Daoy (cell line): ENCODE data around the gene IL2RG. TPM values are rescaled to one million over a fixed set of nuclear protein-coding genes. Genes with fewer than 3 reads are reported as not detected.
A peak's percentile ranks its signal among the peaks of the same experiment; 100 is the strongest.

Experiments used
- DNase-seq: peaks from one replicate; pipeline ENCODE4 v3.0.0-alpha.2; 2015; ENCODE audit warnings: low read depth
- total RNA-seq: library from RNA; depleted of rRNA; stranded (reverse); fragments of >200 nt; shearing (Covaris generic); gene quantifications from 2 replicates; pipeline ENCODE4 v1.2.3, GENCODE V29; 2014; rRNA removed

Gene IL2RG
- total RNA-seq, 1 experiment from 2014 or later, result not detected

DNA sequence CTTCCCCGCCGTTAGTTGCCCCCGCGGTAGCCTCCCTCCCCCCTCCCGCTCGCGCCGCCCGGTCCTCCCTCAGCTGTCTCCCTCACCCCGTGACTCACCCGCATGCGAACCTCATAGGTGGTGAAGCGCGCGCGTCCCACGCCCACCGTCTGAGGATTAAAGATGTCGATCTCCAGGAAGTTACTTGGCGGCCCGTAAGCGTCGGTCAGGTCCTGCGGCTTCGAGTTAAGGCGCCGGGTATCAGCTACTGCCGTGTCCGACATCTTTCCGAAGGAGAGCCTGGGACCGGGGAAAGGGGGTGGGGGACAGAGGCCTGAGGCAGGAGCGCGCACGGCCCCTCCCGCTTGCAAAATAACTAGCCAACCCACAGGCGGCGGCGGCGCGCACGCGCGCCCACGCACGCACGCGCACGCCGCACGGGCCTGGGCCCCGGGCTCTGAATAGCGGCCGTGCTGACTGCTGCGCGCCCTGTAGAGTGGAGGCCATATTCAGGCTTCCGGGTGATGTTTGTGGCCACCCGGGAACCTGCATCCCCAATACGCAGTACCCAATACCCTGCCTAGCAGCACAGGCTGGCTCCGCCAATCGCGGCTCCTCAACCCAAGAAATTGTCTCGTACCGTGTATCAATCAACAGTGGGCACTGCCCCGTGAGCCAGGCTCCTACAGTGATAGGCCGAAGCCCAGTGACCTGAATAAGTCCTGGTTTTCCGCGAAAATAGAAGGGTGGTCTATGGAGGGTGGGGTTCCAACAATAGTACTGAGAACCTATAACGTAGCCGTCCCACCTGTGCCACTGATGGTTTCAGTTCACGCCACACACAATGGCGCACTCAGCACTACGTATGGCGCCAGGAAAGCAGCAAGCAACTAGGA, 43.1 kb downstream of the IL2RG start, which contains the start of gene SNX12:
SNX12 (minus strand) TSS at position 291 of the 875 bp plus-strand sequence; CDS start at position 263, 28 bp downstream.
- peak; percentile 91 for DNase-seq

DNA sequence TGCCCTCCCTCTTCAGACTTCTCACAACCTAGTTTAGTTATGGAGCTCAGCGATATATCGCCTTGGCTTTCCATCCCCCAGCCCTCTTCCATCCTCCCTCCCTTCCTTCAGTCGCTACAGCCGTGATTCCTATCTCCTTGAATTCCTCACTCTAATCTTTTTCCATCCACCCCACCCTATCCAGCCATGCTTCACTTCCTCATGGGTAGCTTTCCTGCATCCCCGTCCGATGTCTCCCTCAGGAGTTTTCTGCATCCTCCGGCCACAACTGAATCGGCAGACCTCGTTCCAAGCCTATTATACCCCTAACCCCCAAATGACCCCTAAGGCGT, 43.7 kb downstream of the IL2RG start:
- DNase-seq, result no peak

DNA sequence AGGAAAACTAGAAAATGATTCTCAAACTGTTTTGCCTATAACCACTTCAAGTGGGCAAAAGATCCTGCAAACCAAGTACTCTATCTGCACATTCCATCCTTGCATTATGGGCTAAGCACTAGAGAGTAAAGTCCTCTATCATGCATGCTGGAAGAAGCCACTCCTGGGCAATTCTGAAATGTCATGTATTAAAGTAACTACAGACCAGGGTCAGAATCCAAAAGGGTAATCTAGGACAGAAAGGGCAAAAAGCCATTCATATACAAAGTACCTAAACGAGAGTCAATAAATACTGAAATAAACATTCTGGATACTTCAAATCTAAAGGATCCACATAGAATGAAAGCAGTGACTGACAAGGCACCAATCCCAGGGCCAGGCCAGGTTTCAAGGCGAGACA, 44.3 kb downstream of the IL2RG start:
- DNase-seq, result no peak

GRCh38 chrX:71060127-71060526, 51.2 kb downstream of the IL2RG start:
- DNase-seq, result no peak

GRCh38 chrX:71057848-71058530, 53.4 kb downstream of the IL2RG start:
- no peak for DNase-seq

Other genes with a start within 250 kb of the IL2RG start
- not detected in 2 replicates for gene TEX11, start 202.9 kb downstream of the IL2RG start, total RNA-seq
- 0.06 TPM in 1 of 2 replicates, not detected in the other for gene SLC7A3, start 180.5 kb downstream of the IL2RG start, total RNA-seq
- gene SNX12, start 43.2 kb downstream of the IL2RG start, total RNA-seq, result 38.5 and 46.1 TPM in 2 replicates
- gene FOXO4, start 15.7 kb downstream of the IL2RG start, total RNA-seq, result 0.69 and 2.9 TPM in 2 replicates
- gene CXorf65, start 4.8 kb downstream of the IL2RG start, total RNA-seq, result not detected in 2 replicates
- 14.7 and 17.7 TPM in 2 replicates for gene MED12, start 7.0 kb upstream of the IL2RG start, total RNA-seq
- not detected in 2 replicates for gene NLGN3, start 33.3 kb upstream of the IL2RG start, total RNA-seq
- gene GJB1, start 111.6 kb upstream of the IL2RG start, total RNA-seq, result not detected in 2 replicates
- gene ZMYM3, start 142.6 kb upstream of the IL2RG start, total RNA-seq, result 8.8 and 10.3 TPM in 2 replicates
- gene NONO, start 172.1 kb upstream of the IL2RG start, total RNA-seq, result 413 and 418 TPM in 2 replicates
- gene ITGB1BP2, start 190.2 kb upstream of the IL2RG start, total RNA-seq, result 0.65 and 1.3 TPM in 2 replicates